HepG2 (cell line): ENCODE results near the gene CCN2. TPM values are rescaled to one million over a fixed set of nuclear protein-coding genes. Genes with fewer than 3 reads are reported as not detected.

Source experiments
- ATAC-seq: fragments of 200-7000 bp; cut with Tn5 transposase; 3 replicates; pipeline ENCODE4 v1.9.1; 2020; ENCODE audit warnings: mild to moderate bottlenecking, moderate library complexity
- BruUV-seq: library from RNA; stranded (reverse); fragments of 400-500 nt; replicated peaks from 2 replicates; lab custom pipeline; 2021; lab: Mats Ljungman, UMichigan
- CTCF ChIA-PET: fragments of 300-600 bp; formaldehyde crosslinking; extraction: SDS; loops from one replicate; lab custom pipeline; 2021; ENCODE audit warnings: low total read pairs, inconsistent platforms, low intra/inter-chr PET ratio; lab: Yijun Ruan, JAX
- POLR2A ChIA-PET: fragments of 350-600 bp; sonication (Branson Sonifier 250); formaldehyde crosslinking; loops from one replicate; lab custom pipeline; 2020; ENCODE audit warnings: antibody characterized with exemption, inconsistent platforms; lab: Yijun Ruan, JAX
- DNase-seq: peaks from one replicate; pipeline ENCODE4 v3.0.0-alpha.2; 2015; ENCODE audit warnings: low spot score
- FAIRE-seq: peaks from 3 replicates; lab custom pipeline; 2011; peaks lifted over from hg19 to GRCh38; lab: Jason Lieb, UNC
- H2AFZ ChIP-seq: one replicate; pipeline ENCODE4 v1.6.1; 2011; ENCODE audit warnings: low read length, inconsistent platforms
- H3K27ac ChIP-seq: fragments of 300-600 bp; 3 replicates; pipeline ENCODE4 v1.8.0; 2011; ENCODE audit warnings: mixed run types, mild to moderate bottlenecking, mixed read lengths, low read length, inconsistent platforms; ENCODE audit not compliant: insufficient read depth; ENCODE audit errors: extremely low read length
- H3K27me3 ChIP-seq, 2 experiments: fragments of 200-600 bp in 1 of 2; 2 replicates in 1 of 2; 3 replicates in 1 of 2; pipeline versions ENCODE4 v1.6.0 to v1.8.0; 2011; ENCODE audit warnings: low read length in 2 of 2, mild to moderate bottlenecking in 2 of 2, moderate library complexity in 2 of 2, inconsistent platforms in 1 of 2; ENCODE audit not compliant: insufficient read depth in 2 of 2, control insufficient read depth in 1 of 2
- H3K36me3 ChIP-seq, 2 experiments: fragments of 200-600 bp in 1 of 2; replicated peaks in 1 of 2; 2 replicates in 1 of 2; 3 replicates in 1 of 2; pipeline versions ENCODE4 v1.5.1 to v1.8.0; 2011; ENCODE audit warnings: low read length in 2 of 2, inconsistent platforms in 1 of 2; ENCODE audit not compliant: insufficient read depth in 2 of 2, control insufficient read depth in 1 of 2
- H3K4me1 ChIP-seq: 2 replicates; pipeline ENCODE4 v1.5.1; 2012; ENCODE audit warnings: low read length, inconsistent platforms; ENCODE audit not compliant: insufficient read depth
- H3K4me2 ChIP-seq: 2 replicates; pipeline ENCODE4 v1.6.0; 2011; ENCODE audit warnings: low read depth, low read length, inconsistent platforms
- H3K4me3 ChIP-seq, 3 experiments: fragments of 200-600 bp in 1 of 3; sonication (generic), shearing (Covaris generic) in 1 of 3; replicated peaks in 1 of 3; 2 replicates each; pipeline ENCODE4 v1.5.1; 2011 to 2016; ENCODE audit warnings: low read length in 3 of 3, inconsistent platforms in 2 of 3, low read depth in 2 of 3, mild to moderate bottlenecking in 2 of 3, control low read depth in 1 of 3, mixed read lengths in 1 of 3; ENCODE audit not compliant: insufficient read depth in 1 of 3
- H3K79me2 ChIP-seq: one replicate; pipeline ENCODE4 v1.6.1; 2011; ENCODE audit warnings: low read length, inconsistent platforms; ENCODE audit not compliant: insufficient read depth
- H3K9ac ChIP-seq: 2 replicates; pipeline ENCODE4 v1.6.0; 2011; ENCODE audit warnings: mild to moderate bottlenecking, low read depth, low read length, inconsistent platforms; ENCODE audit not compliant: insufficient read depth
- H3K9me3 ChIP-seq: 2 replicates; pipeline ENCODE4 v1.5.1; 2012; ENCODE audit warnings: mild to moderate bottlenecking, low read length
- H4K20me1 ChIP-seq: 2 replicates; pipeline ENCODE4 v1.6.0; 2011; ENCODE audit warnings: inconsistent platforms, mild to moderate bottlenecking, low read length, moderate library complexity; ENCODE audit not compliant: insufficient read depth
- CHCHD3 ChIP-seq: sonication (generic); formaldehyde crosslinking; IDR thresholded peaks from 2 replicates; pipeline ENCODE4 v1.8.0; 2022; ENCODE audit warnings: mild to moderate bottlenecking, missing genetic modification reagents, moderate library complexity
- MED1 ChIP-seq: sonication (generic); formaldehyde crosslinking; IDR thresholded peaks from 2 replicates; pipeline ENCODE4 v1.4.0; 2020; ENCODE audit warnings: missing genetic modification reagents
- MTF2 ChIP-seq: sonication (generic); formaldehyde crosslinking; IDR thresholded peaks from 2 replicates; pipeline ENCODE4 v1.5.0; 2020; ENCODE audit warnings: missing genetic modification reagents, borderline replicate concordance
- NCOA5 ChIP-seq: sonication (generic); formaldehyde crosslinking; IDR thresholded peaks from 2 replicates; pipeline ENCODE4 v1.4.0; 2020; ENCODE audit warnings: missing genetic modification reagents
- NR1H2 ChIP-seq: sonication (generic); formaldehyde crosslinking; IDR thresholded peaks from 2 replicates; pipeline ENCODE4 v1.8.1; 2022; ENCODE audit warnings: low read depth, missing genetic modification reagents, borderline replicate concordance
- PITX1 ChIP-seq: sonication (generic); formaldehyde crosslinking; IDR thresholded peaks from 2 replicates; pipeline ENCODE4 v1.5.1; 2020; ENCODE audit warnings: mild to moderate bottlenecking, missing genetic modification reagents
- REST ChIP-seq, 2 experiments: IDR thresholded peaks; 2 replicates each; pipeline ENCODE4 v1.6.1; 2011 to 2012; ENCODE audit warnings: low read length in 2 of 2, borderline replicate concordance in 1 of 2, low read depth in 1 of 2, mild to moderate bottlenecking in 1 of 2, moderate library complexity in 1 of 2
- SALL1 ChIP-seq: sonication (generic); formaldehyde crosslinking; IDR thresholded peaks from 2 replicates; pipeline ENCODE4 v1.8.0; 2022; ENCODE audit warnings: mild to moderate bottlenecking, missing genetic modification reagents
- SUZ12 ChIP-seq: fragments of 150-350 bp; IDR thresholded peaks from 2 replicates; pipeline ENCODE4 v1.6.1; 2014; ENCODE audit warnings: low read depth, low read length
- TFDP2 ChIP-seq: sonication (generic); formaldehyde crosslinking; IDR thresholded peaks from 2 replicates; pipeline ENCODE4 v1.4.0; 2020; ENCODE audit warnings: missing genetic modification reagents
- ZBTB14 ChIP-seq: sonication (generic); formaldehyde crosslinking; IDR thresholded peaks from 2 replicates; pipeline ENCODE4 v1.4.0; 2020; ENCODE audit warnings: missing genetic modification reagents
- ZBTB37 ChIP-seq: sonication (generic); formaldehyde crosslinking; IDR thresholded peaks from 2 replicates; pipeline ENCODE4 v1.4.0; 2020; ENCODE audit warnings: mild to moderate bottlenecking, missing genetic modification reagents
- ZNF343 ChIP-seq: sonication (generic); formaldehyde crosslinking; IDR thresholded peaks from 2 replicates; pipeline ENCODE4 v1.4.0; 2020; ENCODE audit warnings: mild to moderate bottlenecking, missing genetic modification reagents
- ZNF768 ChIP-seq: sonication (generic); formaldehyde crosslinking; IDR thresholded peaks from 2 replicates; pipeline ENCODE4 v1.4.0; 2020; ENCODE audit warnings: missing genetic modification reagents
- whole genome bisulfite sequencing: methylation state at CpG from one replicate; pipeline ENCODE4 v1.1.6; 2017; ENCODE audit warnings: low lambda C conversion rate; 5-methylcytosine and 5-hydroxymethylcytosine counted together
- in situ Hi-C: cut with HindIII; loops from 2 replicates; pipeline ENCODE4 v1.10.0; 2017; ENCODE audit warnings: low pct_unique_long_range_greater_than_20kb; ENCODE audit not compliant: extremely low pct_ligation_motif_present
- intact Hi-C: fragments of 100-400 bp; cut with micrococcal nuclease; formaldehyde crosslinking; loops from one replicate; pipeline ENCODE4 v1.10.0; 2022; ENCODE audit not compliant: unreplicated experiment
- polyA plus RNA-seq, 8 experiments: library from polyadenylated mRNA; depleted of rRNA in 3 of 8; stranded (reverse) in 7 of 8; unstranded in 1 of 8; fragments of >200 nt; fragmentation: Illumina TruSeq in 4 of 8; extraction: Trizol in 4 of 8; gene quantifications; 2 replicates each; pipeline versions ENCODE4 v1.2.1 to v1.2.3, GENCODE V29; 2011 to 2016; ENCODE audit warnings: low read depth in 4 of 8, missing spikeins in 1 of 8, mixed read lengths in 1 of 8; ENCODE audit not compliant: insufficient read depth in 1 of 8
- total RNA-seq, 5 experiments: library from RNA; depleted of rRNA; stranded (reverse); fragments of >200 nt; fragmentation: Illumina TruSeq; extraction: Trizol; gene quantifications; 2 replicates each; pipeline ENCODE4 v1.2.3, GENCODE V29; 2016; ENCODE audit warnings: low read depth in 1 of 5

The CCN2 gene
- total and polyA plus RNA-seq, 2 of the 13 experiments (the other 11 are each of a cell fraction or from before 2014, with no cell fraction given), result 34.7 to 316 TPM

- in situ Hi-C loops, result loop anchor here (5.0 kb wide), 1 partner anchor 378 kb away; no protein-coding TSS in a partner anchor
- ATAC-seq, result no peak
- BruUV-seq, result no TSS peak
- H3K36me3 ChIP-seq, result no peaks in the 10 kb centered on the region
- no peak overlapping the region for H3K27ac ChIP-seq
- H3K27me3 ChIP-seq, result no peaks in the 10 kb centered on the region
- TF ChIP-seq CHCHD3 (CRISPR knock-in tag), result no peak
- TF ChIP-seq SUZ12, result no peak
- TF ChIP-seq SALL1, result no peak
- peak; percentile 10; the same call in 1 of the 2 replicates for TF ChIP-seq ZNF768 (CRISPR knock-in tag)
- no peak for TF ChIP-seq NCOA5 (CRISPR knock-in tag)
- TF ChIP-seq ZBTB14 (CRISPR knock-in tag), result no peak
- TF ChIP-seq TFDP2 (CRISPR knock-in tag), result no peak
- TF ChIP-seq MED1 (CRISPR knock-in tag), result no peak
- TF ChIP-seq PITX1, result 0 out of 2 replicates have a peak, but pooled peaks have one; percentile 16
- no peak for TF ChIP-seq MTF2
- TF ChIP-seq NR1H2 (CRISPR knock-in tag), result no peak
- no peak for TF ChIP-seq ZNF343 (CRISPR knock-in tag)
- TF ChIP-seq REST (IDR thresholded peaks at IDR 0.05; ENCODE audit: borderline replicate concordance in 1 of 2, low read depth in 1 of 2, low read length in 2 of 2), result peak in 1 of 2 experiments; percentile 41; a peak in 1 of 4 replicates
- TF ChIP-seq ZBTB37 (CRISPR knock-in tag), result no peak
- TF ChIP-seq, all 625 proteins: peak for 3
- WGBS, result 5% methylated on average over 5 of the region's 9 CpGs
- FAIRE-seq (no peak), DNase-seq (no peak)
- H2AFZ ChIP-seq, result no peak overlapping the region
- peaks cover 23% of the 10 kb centered on the region; the same call in 1 of the 2 replicates for H3K4me1 ChIP-seq
- peaks cover 5% of the 10 kb centered on the region for H3K9me3 ChIP-seq
- intact Hi-C loops, result loop anchor here (5.0 kb wide), 1 partner anchor 358 kb away; no protein-coding TSS in a partner anchor
- no peak overlapping the region for H3K4me2 ChIP-seq
- no peak overlapping the region for H3K9ac ChIP-seq
- H3K4me3 ChIP-seq, result no peak overlapping the region
- no peaks in the 10 kb centered on the region for H4K20me1 ChIP-seq
- ChIA-PET CTCF (no interaction called here), POLR2A (no interaction called here)
- H3K79me2 ChIP-seq, result no peaks in the 10 kb centered on the region
These were observed 32.4 kb downstream of the CCN2 start for GRCh38 chr6:131918650-131919355.
